ENCODE data around the gene ITGB1.

The ITGB1 gene

DNA sequence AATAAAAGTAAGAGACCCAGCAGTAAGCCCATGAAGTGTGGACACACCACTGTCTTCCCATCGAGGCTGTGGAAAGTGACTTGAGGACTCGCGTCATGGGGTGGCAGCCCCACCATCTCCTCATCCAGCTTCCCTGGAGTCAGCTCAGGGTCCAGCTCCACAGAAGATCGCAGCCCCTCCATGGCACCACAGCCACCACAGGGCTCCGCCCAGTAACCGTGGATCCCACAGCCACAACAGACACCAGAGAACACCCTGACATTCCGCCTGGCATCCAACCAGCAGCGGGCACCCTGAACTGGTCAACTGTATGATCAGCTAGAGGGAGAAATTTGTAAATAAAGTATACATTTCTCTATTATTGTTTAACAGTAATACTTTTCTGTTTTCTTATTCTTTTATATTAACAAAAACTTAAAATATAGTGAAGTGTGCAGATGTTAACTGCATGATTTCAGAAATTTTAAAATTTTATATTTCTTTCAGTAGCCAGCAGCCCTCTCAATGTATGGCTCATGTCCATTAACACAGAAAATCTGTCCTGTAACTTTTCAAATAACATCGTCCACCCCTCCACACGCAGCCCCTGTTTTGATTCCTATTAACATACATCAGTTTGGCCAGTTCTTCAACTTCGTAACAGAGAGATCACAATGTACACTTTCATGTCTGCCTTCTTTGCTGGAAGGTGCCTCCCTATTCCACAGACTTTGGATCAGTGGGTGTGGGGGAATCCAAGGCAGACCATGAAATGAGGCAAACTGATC, 69.7 kb downstream of the ITGB1 start:
- DNase-seq (ENCODE audit: low spot score), result no peak

DNA sequence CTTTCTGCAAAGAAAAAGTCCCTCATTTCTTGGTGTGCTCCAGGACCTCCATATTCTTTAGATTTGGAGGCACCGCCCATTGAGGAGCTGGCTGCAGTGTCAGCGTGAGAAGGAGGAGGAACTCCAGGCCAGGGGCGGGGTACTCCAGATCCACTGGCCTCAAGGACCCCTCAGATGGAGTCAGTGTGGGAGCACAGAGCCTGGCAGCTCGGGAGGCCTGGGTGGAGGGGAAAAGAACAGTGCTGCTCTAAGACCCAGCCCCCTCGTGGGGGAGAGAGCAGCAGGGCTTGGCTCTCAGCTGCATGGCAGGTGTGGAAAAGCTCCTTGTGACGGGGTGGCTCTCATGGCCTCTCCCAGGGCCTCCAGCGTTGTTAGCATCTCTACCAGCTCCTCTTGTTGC, 70.5 kb downstream of the ITGB1 start:
- no peak for DNase-seq (ENCODE audit: low spot score)

DNA sequence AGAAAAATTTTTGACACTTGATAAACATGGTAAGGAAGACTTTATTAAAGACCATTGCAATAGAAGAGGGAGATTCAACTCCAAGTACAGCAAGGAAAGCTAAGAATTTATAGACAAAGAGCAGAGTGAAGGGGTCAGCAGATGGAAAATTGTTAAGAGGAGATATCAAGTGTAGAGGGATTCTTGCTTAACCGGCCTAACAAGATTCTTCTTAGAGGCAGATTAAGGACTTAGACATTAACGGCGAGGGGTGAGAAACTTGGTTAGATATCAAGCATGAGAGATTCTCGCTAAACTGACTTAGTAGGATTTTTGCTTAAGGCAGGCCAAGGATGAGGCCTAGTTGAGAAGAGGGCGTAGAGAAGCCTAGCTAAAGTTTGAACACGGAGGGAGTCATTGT, 76.0 kb downstream of the ITGB1 start:
- DNase-seq (ENCODE audit: low spot score), result no peak

DNA sequence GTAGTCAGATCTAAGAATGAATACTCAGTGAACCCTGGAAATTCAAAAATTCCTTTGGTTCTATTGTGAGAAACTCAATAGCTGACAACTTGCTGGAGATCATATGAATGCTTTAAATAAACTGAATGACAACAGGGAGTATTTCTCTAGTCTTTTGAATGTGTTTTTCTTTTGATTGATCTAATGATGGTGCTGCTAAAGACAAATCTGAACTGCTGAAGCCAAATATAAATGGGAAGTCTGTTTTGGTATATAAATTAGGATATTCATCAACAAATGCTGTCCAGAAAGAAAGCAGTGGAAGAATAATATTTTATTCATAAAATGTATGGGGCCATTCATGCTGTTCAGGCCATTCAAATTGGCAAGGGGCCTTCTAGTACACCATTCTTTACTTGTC, 79.4 kb downstream of the ITGB1 start:
- no peak for DNase-seq (ENCODE audit: low spot score)

DNA sequence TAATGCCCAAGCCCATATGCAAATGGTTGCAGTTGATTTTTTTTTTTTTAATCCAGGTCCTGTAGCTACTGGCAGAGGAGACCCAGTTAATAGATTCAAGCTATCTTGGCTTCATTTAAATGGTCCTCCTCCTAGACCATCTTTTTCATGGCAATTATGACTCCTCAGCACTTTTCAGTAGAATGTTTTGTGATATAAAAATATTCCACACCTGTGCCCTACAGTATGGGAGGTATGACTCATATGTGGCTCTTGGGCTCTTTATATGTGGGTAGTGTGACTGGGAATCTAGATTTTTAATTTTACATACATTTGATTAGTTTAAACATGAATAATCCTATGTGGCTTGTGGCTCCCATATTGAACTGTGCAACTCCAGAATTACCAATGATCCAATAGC, 80.1 kb downstream of the ITGB1 start:
- DNase-seq (ENCODE audit: low spot score), result no peak

DNA sequence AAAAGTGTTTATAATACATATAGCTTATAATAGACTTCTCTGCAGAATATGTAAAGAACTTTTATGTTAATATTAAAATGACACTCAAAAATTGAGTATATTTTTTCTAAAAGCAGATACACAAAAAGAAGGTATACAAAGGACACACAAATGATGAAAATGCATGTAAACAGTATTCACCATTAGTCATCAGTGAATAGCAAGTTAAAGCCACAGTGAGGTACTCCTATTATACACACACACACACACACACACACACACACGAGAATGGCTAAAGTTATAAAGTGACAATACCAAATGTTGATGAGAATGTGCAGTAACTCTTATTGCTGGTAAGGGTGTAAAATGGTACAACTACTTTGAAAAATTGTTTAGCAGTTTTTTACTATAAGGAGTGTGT, 92.9 kb downstream of the ITGB1 start:
- no peak for DNase-seq (ENCODE audit: low spot score)

DNA sequence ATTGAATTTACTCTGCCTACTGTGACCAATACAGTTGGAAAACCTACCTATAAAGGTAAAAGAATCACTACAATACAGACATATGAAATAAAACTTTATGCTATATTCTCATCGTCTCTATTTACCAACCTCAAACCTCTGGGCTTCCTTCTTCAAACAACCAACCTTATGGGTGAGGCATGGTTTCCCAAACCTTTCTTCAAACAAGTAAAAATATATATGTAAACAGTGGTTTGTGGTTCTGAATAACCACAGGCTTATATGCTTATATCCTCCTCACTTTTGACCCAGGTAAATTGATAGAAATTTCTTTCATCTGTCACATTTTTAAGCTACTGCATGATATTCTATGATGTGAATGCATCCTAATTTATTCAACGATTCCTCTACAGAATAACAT, 103.6 kb downstream of the ITGB1 start:
- DNase-seq (ENCODE audit: low spot score), result no peak

DNA sequence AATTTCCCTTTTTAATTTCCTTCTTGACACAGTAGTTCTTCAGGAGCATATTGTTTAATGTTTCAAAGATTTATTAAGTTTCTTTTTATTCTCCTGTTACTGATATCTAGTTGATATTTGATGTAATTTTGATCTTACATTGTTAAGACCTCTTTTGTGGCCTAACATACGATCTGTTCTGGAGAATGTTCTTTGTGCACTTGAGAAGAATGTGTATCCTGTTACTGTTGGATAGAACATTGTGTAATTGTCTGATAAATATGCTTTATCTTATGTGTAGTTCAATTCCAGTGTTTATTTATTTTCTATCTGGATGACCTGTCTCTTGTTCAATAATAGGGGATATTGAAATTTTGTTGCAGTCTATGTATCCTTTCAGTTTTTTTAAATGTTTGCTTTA, 106.7 kb downstream of the ITGB1 start:
- DNase-seq (ENCODE audit: low spot score), result no peak
